Renal pelvis (tissue), 12 donors: ENCODE data around the gene PRTN3. TPM values are rescaled to one million over a fixed set of nuclear protein-coding genes. Genes with fewer than 3 reads are reported as not detected.

Experiments used
- DNase-seq: peaks from one replicate; pipeline ENCODE4 v3.0.0-alpha.2; 2013
- long read RNA-seq, 16 experiments: transcript quantifications; one replicate each; lab custom pipeline, GENCODE V29; 2026
- polyA plus RNA-seq, 3 donors: library from polyadenylated mRNA; unstranded; fragments of 120-200 nt; gene quantifications; one replicate each; pipeline ENCODE4 v1.2.1, GENCODE V29; 2013; ENCODE audit not compliant: insufficient read length in 3 of 3

Gene PRTN3
- 1 to 10 TPM; 1.2 to 2.0 (median 1.4) TPM for polyA plus RNA-seq
- long read RNA-seq, donor 1, partial matches to known transcripts = 0 of 2 reads
- long read RNA-seq, donor 1, other reads (novel, unspliced or antisense) = 0 of 2 reads
- long read RNA-seq, donor 2, partial matches to known transcripts = 0 of 2 reads
- long read RNA-seq, donor 2, other reads (novel, unspliced or antisense) = 0 of 2 reads
- long read RNA-seq, donor 3 = 0 reads
- long read RNA-seq, donor 4, partial matches to known transcripts = 0 of 1 reads
- long read RNA-seq, donor 4, other reads (novel, unspliced or antisense) = 0 of 1 reads
- long read RNA-seq, donor 5 = 0 reads
- long read RNA-seq, donor 6, partial matches to known transcripts = 0 of 3 reads
- long read RNA-seq, donor 6, other reads (novel, unspliced or antisense) = 0 of 3 reads
- long read RNA-seq, donor 7, transcript PRTN3-201 (5 exons, 1,026 nt) = major isoform, 5 of 5 reads
- long read RNA-seq, donor 7, partial matches to known transcripts = 0 of 5 reads
- long read RNA-seq, donor 7, other reads (novel, unspliced or antisense) = 0 of 5 reads
- long read RNA-seq, donor 8, partial matches to known transcripts = 0 of 2 reads
- long read RNA-seq, donor 8, other reads (novel, unspliced or antisense) = 0 of 2 reads
- long read RNA-seq, donor 9 = 0 reads
- long read RNA-seq, donor 10, partial matches to known transcripts = 0 of 1 reads
- long read RNA-seq, donor 10, other reads (novel, unspliced or antisense) = 0 of 1 reads
- long read RNA-seq, donor 11, partial matches to known transcripts = 0 of 1 reads
- long read RNA-seq, donor 11, other reads (novel, unspliced or antisense) = 0 of 1 reads
- long read RNA-seq, donor 12, transcript PRTN3-201 (5 exons, 1,026 nt) = major isoform, 6 of 6 reads
- long read RNA-seq, donor 12, partial matches to known transcripts = 0 of 6 reads
- long read RNA-seq, donor 12, other reads (novel, unspliced or antisense) = 0 of 6 reads
- long read RNA-seq, donor 13, partial matches to known transcripts = 0 of 1 reads
- long read RNA-seq, donor 13, other reads (novel, unspliced or antisense) = 0 of 1 reads
- long read RNA-seq, donor 14 = 0 reads
- long read RNA-seq, donor 15 = 0 reads
- long read RNA-seq, donor 16, partial matches to known transcripts = 0 of 1 reads
- long read RNA-seq, donor 16, other reads (novel, unspliced or antisense) = 0 of 1 reads

- no peak for DNase-seq
These were observed at the start of gene PRTN3 for GRCh38 chr19:840519-841206. TSS of gene PRTN3 (plus strand) at chr19:840999. CDS start at chr19:841009, 10 bp downstream.

- no peak for DNase-seq
These were observed 49.7 kb upstream of the PRTN3 start for GRCh38 chr19:791007-791566.

- no peak for DNase-seq
These were observed 49.1 kb upstream of the PRTN3 start for GRCh38 chr19:791567-792305.

- no peak for DNase-seq
These were observed 48.4 kb upstream of the PRTN3 start for GRCh38 chr19:792306-792885.

GRCh38 chr19:793806-794205 lies 47.0 kb upstream of the PRTN3 start:
- no peak for DNase-seq

GRCh38 chr19:795073-795611 lies 45.7 kb upstream of the PRTN3 start:
- DNase-seq = no peak

GRCh38 chr19:795691-796581 lies 44.9 kb upstream of the PRTN3 start:
- DNase-seq = no peak

- DNase-seq = peak; percentile 100
These were observed 43.9 kb upstream of the PRTN3 start, which contains the start of gene PTBP1 for GRCh38 chr19:796692-797527. TSS of gene PTBP1 (plus strand) at chr19:797452. CDS start at chr19:797498, 46 bp downstream.

- DNase-seq = peak; percentile 90
These were observed 43.0 kb upstream of the PRTN3 start for GRCh38 chr19:797528-798414.

GRCh38 chr19:798415-799075 lies 42.3 kb upstream of the PRTN3 start:
- DNase-seq = no peak

GRCh38 chr19:799076-799881 lies 41.5 kb upstream of the PRTN3 start:
- no peak for DNase-seq

GRCh38 chr19:800360-801029 lies 40.3 kb upstream of the PRTN3 start:
- DNase-seq = no peak

- DNase-seq = no peak
These were observed 39.6 kb upstream of the PRTN3 start for GRCh38 chr19:801030-801860.
